ENCODE results near the gene UTP14A.

DNA sequence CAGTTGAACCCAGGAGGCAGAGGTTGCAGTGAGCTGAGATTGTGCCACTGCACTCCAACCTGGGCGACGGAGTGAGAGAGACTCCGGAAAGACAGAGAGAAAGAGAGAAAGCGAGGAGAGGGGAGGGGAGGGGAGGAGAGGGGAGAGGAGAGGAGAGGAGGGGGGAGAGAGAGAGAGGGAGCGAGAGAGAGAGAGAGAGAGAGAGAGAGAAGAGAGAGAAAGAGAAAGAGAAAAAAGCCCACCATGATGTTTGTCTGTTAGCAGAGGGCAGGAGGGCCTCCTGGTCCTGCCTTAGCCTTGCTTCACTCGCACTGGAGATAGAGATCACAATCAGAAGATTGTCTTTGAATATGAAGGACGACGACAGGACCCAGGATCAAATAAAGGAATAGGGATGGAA is 57.8 kb downstream of the UTP14A start:
- TF ChIP-seq, protein P1, sequence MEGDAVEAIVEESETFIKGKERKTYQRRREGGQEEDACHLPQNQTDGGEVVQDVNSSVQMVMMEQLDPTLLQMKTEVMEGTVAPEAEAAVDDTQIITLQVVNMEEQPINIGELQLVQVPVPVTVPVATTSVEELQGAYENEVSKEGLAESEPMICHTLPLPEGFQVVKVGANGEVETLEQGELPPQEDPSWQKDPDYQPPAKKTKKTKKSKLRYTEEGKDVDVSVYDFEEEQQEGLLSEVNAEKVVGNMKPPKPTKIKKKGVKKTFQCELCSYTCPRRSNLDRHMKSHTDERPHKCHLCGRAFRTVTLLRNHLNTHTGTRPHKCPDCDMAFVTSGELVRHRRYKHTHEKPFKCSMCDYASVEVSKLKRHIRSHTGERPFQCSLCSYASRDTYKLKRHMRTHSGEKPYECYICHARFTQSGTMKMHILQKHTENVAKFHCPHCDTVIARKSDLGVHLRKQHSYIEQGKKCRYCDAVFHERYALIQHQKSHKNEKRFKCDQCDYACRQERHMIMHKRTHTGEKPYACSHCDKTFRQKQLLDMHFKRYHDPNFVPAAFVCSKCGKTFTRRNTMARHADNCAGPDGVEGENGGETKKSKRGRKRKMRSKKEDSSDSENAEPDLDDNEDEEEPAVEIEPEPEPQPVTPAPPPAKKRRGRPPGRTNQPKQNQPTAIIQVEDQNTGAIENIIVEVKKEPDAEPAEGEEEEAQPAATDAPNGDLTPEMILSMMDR (IDR thresholded peaks at IDR 0.05; ENCODE audit: low read depth, low read length) = no peak
- TF ChIP-seq EZH2phosphoT487 (IDR thresholded peaks at IDR 0.05; ENCODE audit: low read depth) = no peak
